Right atrium auricular region (tissue), 2 donors: ENCODE measurements around the gene RBM22. TPM values are rescaled to one million over a fixed set of nuclear protein-coding genes. Genes with fewer than 3 reads are reported as not detected.

Experiments
- DNase-seq: peaks from one replicate; pipeline ENCODE4 v3.0.0-alpha.2; 2019; ENCODE audit warnings: low spot score
- H3K27ac ChIP-seq, 2 donors: fragments of 200-600 bp; sonication (generic); 1 replicate in 1 of 2; 2 replicates in 1 of 2; pipeline ENCODE4 v1.5.1; 2016 to 2019
- H3K27me3 ChIP-seq, 2 donors: fragments of 200-600 bp; sonication (generic); one replicate each; pipeline versions ENCODE4 v1.5.1 to v1.6.0; 2017 to 2019
- H3K36me3 ChIP-seq: fragments of 200-600 bp; sonication (generic); one replicate; pipeline ENCODE4 v1.5.1; 2016
- H3K4me1 ChIP-seq, 2 donors: fragments of 200-600 bp; sonication (generic); one replicate each; pipeline versions ENCODE4 v1.5.1 to v1.6.0; 2017 to 2019
- H3K4me3 ChIP-seq, 2 donors: fragments of 200-600 bp; sonication (generic); 1 replicate in 1 of 2; 2 replicates in 1 of 2; pipeline ENCODE4 v1.5.1; 2017 to 2019; ENCODE audit warnings: mild to moderate bottlenecking in 1 of 2, moderate library complexity in 1 of 2
- H3K9me3 ChIP-seq, 2 donors: fragments of 200-600 bp; sonication (generic); one replicate each; pipeline ENCODE4 v1.5.1; 2019
- total RNA-seq, 2 donors: library from RNA; depleted of rRNA; stranded (reverse); fragments of >200 nt; gene quantifications; one replicate each; pipeline ENCODE4 v1.1.0, GENCODE V29; 2016
- TF ChIP-seq, protein P1 (sequence below), 2 donors: fragments of 200-600 bp; sonication (generic); IDR thresholded peaks; one replicate each; pipeline ENCODE4 v1.5.1; 2019; ENCODE audit warnings: antibody characterized with exemption in 2 of 2

RBM22 gene
- total RNA-seq, 2 donors from 2014 or later, result 26.0 to 29.5 TPM

- TF ChIP-seq, protein P1, sequence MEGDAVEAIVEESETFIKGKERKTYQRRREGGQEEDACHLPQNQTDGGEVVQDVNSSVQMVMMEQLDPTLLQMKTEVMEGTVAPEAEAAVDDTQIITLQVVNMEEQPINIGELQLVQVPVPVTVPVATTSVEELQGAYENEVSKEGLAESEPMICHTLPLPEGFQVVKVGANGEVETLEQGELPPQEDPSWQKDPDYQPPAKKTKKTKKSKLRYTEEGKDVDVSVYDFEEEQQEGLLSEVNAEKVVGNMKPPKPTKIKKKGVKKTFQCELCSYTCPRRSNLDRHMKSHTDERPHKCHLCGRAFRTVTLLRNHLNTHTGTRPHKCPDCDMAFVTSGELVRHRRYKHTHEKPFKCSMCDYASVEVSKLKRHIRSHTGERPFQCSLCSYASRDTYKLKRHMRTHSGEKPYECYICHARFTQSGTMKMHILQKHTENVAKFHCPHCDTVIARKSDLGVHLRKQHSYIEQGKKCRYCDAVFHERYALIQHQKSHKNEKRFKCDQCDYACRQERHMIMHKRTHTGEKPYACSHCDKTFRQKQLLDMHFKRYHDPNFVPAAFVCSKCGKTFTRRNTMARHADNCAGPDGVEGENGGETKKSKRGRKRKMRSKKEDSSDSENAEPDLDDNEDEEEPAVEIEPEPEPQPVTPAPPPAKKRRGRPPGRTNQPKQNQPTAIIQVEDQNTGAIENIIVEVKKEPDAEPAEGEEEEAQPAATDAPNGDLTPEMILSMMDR (IDR thresholded peaks at IDR 0.05), result no peak
- no peak for DNase-seq
- Histone ChIP-seq H3K27ac (no peak overlapping the region), H3K4me1 (no peaks in the 10 kb centered on the region), H3K4me3 (no peak overlapping the region), H3K27me3 (no peaks in the 10 kb centered on the region), H3K9me3 (no peaks in the 10 kb centered on the region), H3K36me3 (peaks cover 32% of the 10 kb centered on the region)
These were observed 6.0 kb upstream of the RBM22 start for GRCh38 chr5:150706776-150707390.

- Histone ChIP-seq H3K36me3 (peaks cover 7% of the 10 kb centered on the region), H3K4me3 (no peak overlapping the region), H3K4me1 (peaks cover 3 to 19% of the 10 kb centered on the region in 2 donors), H3K9me3 (no peaks in the 10 kb centered on the region), H3K27me3 (no peaks in the 10 kb centered on the region), H3K27ac (no peak overlapping the region)
- TF ChIP-seq, protein P1 (IDR thresholded peaks at IDR 0.05), result no peak
- DNase-seq, result no peak
These were observed 2.9 kb upstream of the RBM22 start for GRCh38 chr5:150703762-150704161.

GRCh38 chr5:150700246-150700593, 642 bp downstream of the RBM22 start:
- Histone ChIP-seq H3K27ac (peak overlapping the region; percentile 98 to 100), H3K27me3 (no peaks in the 10 kb centered on the region), H3K9me3 (no peaks in the 10 kb centered on the region), H3K36me3 (peaks cover 38% of the 10 kb centered on the region), H3K4me1 (peaks cover 3 to 19% of the 10 kb centered on the region in 2 donors), H3K4me3 (peak overlapping the region; percentile 97 to 98)
- TF ChIP-seq, protein P1 (IDR thresholded peaks at IDR 0.05), result no peak
- no peak for DNase-seq

DNA sequence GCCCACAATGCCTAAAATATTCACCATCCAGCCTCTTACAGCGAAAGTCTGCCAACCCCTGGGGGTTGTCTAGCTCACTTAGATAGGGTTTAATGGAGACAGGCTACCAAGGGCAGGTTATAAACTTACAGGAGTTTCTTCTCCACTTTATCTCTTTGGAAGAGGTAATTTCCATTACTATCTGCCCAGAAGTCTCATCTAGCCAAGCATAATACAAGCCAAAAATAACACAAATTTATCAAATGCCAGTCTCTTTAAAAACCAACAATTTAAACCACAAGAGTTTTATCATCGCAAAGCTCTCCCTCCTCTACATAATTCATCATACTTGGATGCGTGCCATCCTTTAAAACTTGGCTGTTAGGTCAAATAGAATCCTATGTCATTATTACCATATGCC, 6.2 kb downstream of the RBM22 start:
- Histone ChIP-seq H3K36me3 (peaks cover 89% of the 10 kb centered on the region), H3K27me3 (no peaks in the 10 kb centered on the region), H3K27ac (no peak overlapping the region), H3K4me1 (peaks cover 0 to 7% of the 10 kb centered on the region in 2 donors), H3K4me3 (no peak overlapping the region), H3K9me3 (no peaks in the 10 kb centered on the region)
- DNase-seq, result no peak
- TF ChIP-seq, protein P1 (IDR thresholded peaks at IDR 0.05), result no peak

DNA sequence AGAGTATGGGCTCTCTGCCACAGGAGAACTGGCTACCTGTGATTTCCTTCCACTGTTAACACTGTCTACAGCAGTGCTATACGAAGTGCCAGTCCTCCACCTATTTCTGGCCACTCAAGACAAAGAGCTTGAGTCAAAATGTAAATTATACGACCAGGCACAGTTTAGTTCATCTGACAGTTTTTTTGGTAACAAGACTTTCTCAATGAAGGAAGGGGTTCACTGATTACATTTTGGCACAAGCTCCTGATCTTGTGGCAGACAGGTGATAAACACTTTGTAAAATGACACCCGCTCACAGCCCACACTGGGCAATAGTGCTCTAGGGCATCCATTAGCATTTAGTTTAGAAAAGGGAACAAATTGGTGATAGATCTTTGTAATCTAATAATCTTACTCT, 8.6 kb downstream of the RBM22 start:
- Histone ChIP-seq H3K27me3 (no peaks in the 10 kb centered on the region), H3K4me1 (no peaks in the 10 kb centered on the region), H3K36me3 (peaks cover 71% of the 10 kb centered on the region), H3K9me3 (no peaks in the 10 kb centered on the region), H3K27ac (no peak overlapping the region), H3K4me3 (no peak overlapping the region)
- DNase-seq, result no peak
- TF ChIP-seq, protein P1 (IDR thresholded peaks at IDR 0.05), result no peak

DNA sequence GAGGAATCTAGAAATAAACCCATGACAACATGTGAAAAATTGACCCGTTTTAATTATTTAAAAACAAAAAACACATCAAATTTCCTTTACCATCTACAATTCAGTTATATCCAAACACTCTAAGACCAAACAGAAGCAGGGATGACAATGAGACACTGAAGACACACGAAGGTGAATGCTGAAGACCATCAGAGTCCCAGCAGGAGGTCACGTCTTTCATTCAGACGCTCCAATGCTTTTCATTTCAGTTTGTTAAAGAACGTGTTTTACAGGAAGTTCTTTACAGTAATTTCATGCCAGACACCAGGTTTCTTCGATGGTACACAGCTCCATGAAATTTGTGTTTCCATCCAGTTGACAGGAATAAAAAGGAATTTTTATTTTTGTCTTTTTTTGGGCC, 10.1 kb downstream of the RBM22 start:
- Histone ChIP-seq H3K27ac (no peak overlapping the region), H3K36me3 (peaks cover 56% of the 10 kb centered on the region), H3K4me3 (no peak overlapping the region), H3K9me3 (no peaks in the 10 kb centered on the region), H3K4me1 (no peaks in the 10 kb centered on the region), H3K27me3 (no peaks in the 10 kb centered on the region)
- DNase-seq, result no peak
- TF ChIP-seq, protein P1 (IDR thresholded peaks at IDR 0.05), result no peak
